Activated naive CD4-positive, alpha-beta T cell treated with anti-CD3 and anti-CD28 coated beads, Interleukin-2, amount 10 ng/mL, durations not matched to agents 7 days and 5 days (primary cell): ENCODE results near the gene EFHD1.
A peak's percentile ranks its signal among the peaks of the same experiment; 100 is the strongest.

ENCODE experiments used
- CTCF ChIA-PET: fragments of 350-600 bp; sonication (Branson Sonifier 250); formaldehyde crosslinking; loops from one replicate; lab custom pipeline; 2021; ENCODE audit warnings: antibody characterized with exemption; lab: Charles Lee
- DNase-seq: peaks from one replicate; pipeline ENCODE4 v3.0.0-alpha.2; 2020
- H3K27ac Mint-ChIP-seq: one replicate; pipeline ENCODE4 v1.8.0; 2021; ENCODE audit warnings: mild to moderate bottlenecking, moderate library complexity, mixed read lengths
- H3K27me3 Mint-ChIP-seq: one replicate; pipeline ENCODE4 v1.8.0; 2021; ENCODE audit warnings: mild to moderate bottlenecking, mixed read lengths
- H3K36me3 Mint-ChIP-seq: one replicate; pipeline ENCODE4 v1.8.0; 2021; ENCODE audit warnings: mixed read lengths
- H3K4me1 Mint-ChIP-seq: one replicate; pipeline ENCODE4 v1.8.0; 2021; ENCODE audit warnings: mixed read lengths
- H3K4me3 Mint-ChIP-seq: one replicate; pipeline ENCODE4 v1.8.0; 2021; ENCODE audit warnings: mild to moderate bottlenecking, moderate library complexity, mixed read lengths
- H3K9me3 Mint-ChIP-seq: one replicate; pipeline ENCODE4 v1.8.0; 2021; ENCODE audit warnings: mixed read lengths

Gene EFHD1, protein sequence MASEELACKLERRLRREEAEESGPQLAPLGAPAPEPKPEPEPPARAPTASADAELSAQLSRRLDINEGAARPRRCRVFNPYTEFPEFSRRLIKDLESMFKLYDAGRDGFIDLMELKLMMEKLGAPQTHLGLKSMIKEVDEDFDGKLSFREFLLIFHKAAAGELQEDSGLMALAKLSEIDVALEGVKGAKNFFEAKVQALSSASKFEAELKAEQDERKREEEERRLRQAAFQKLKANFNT

DNA sequence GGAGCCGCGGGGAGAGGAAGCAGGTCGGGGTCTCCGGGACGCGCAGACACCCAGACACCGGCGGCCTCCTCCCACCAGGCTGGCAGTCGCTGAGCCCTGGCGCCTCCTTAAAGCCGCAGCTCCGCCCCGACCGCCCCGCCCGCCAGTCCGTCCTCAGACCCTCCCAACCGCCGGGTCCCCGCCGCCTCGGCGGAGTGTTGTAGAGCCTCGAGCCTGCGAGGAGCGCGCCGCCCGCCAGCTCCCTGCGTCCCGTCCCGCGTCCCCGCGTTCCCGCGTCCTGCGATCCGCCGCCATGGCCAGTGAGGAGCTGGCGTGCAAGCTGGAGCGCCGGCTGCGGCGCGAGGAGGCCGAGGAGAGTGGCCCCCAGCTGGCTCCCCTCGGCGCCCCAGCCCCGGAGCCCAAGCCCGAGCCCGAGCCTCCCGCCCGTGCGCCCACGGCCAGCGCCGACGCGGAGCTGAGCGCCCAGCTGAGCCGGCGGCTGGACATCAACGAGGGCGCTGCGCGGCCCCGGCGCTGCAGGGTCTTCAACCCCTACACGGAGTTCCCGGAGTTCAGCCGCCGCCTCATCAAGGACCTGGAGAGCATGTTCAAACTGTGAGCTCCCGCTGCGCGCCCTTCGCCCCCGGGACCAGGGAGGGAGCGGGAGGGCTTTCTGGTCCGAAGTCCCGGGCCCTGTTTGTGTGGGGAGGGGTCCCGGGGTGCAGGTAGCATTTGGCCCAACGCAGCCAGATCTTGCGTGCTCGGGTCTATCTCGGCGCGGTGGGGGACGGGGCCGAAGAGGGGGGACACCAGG lies at the start of gene EFHD1:
TSS of gene EFHD1 (plus strand) at position 192 of the 793 bp plus-strand sequence. CDS start at position 293, 101 bp downstream.
- no peaks in the 10 kb centered on the region for H3K36me3 Mint-ChIP-seq
- peak; percentile 76 for DNase-seq
- H3K9me3 Mint-ChIP-seq = no peaks in the 10 kb centered on the region
- peaks cover 20% of the 10 kb centered on the region for H3K4me1 Mint-ChIP-seq
- peaks cover 96% of the 10 kb centered on the region for H3K27me3 Mint-ChIP-seq
- H3K27ac Mint-ChIP-seq = no peak within 1 kb of the TSS
- CTCF ChIA-PET = interaction anchor here (1.4 kb wide), 1 partner anchor 54 kb away, joined by 3 read pairs; no protein-coding TSS in a partner anchor
- H3K4me3 Mint-ChIP-seq = peak within 1 kb of the TSS; percentile 50

DNA sequence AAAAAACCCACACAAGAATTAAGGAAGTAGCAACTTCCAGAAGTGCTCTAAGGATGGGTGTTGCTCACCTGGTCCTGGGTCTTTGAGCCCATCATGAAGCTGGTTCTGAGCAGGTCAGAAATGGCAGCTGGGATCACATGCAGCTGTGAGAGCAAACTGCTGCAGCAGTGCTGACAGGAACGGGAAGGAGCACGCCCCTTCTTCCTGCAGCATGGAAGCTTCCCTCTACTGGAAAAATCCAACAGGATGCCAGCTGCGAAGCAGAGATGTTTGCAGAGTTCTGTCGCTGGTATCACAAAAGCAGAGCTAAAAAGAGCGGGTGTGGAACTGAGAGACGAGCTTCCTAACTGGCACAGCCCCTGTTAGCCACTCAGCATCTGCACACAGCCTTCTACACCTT lies 49.2 kb upstream of the EFHD1 start:
- Mint-ChIP-seq H3K27me3 (no peaks in the 10 kb centered on the region), H3K27ac (no peak overlapping the region)

DNA sequence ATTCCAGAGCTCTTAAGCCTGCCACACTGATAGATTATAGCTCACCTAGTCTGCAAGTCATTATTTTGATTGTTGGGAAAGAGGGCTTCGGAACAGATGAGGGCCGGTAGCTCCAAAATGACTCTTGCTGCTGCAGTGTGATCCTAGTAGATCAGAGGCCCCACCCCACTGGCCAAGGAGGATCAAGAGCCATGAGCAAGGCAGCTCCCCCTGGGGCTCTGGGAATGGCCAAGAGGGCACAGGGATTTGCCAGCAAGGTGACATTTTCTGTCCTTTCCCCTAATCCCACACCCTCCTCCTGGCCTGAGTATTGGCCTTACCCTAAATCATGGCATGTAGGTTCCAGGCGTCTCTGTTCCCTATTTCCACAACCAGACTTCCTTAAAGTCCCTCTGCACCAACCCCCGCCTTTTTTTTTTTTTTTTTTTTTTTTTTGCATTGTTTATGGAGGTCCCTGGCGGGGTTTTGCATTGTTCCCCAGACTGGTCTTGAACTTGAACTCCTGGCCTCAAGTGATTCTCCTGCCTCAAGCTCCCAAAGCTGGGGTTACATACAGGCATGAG lies 46.4 kb upstream of the EFHD1 start:
- Mint-ChIP-seq H3K27ac (no peak overlapping the region), H3K36me3 (peaks cover 13% of the 10 kb centered on the region), H3K9me3 (no peaks in the 10 kb centered on the region), H3K4me1 (no peaks in the 10 kb centered on the region), H3K27me3 (no peaks in the 10 kb centered on the region), H3K4me3 (no peak overlapping the region)
- CTCF ChIA-PET = interaction anchor here (0.6 kb wide), 1 partner anchor 63 kb away, joined by 3 read pairs; no protein-coding TSS in a partner anchor
- DNase-seq = no peak

More for the DNA sequence above, 49.2 kb upstream of the EFHD1 start:
- Mint-ChIP-seq H3K9me3 (no peaks in the 10 kb centered on the region), H3K36me3 (peaks cover 26% of the 10 kb centered on the region), H3K4me1 (peaks cover 20% of the 10 kb centered on the region), H3K4me3 (no peak overlapping the region)
- CTCF ChIA-PET = no interaction called here
- DNase-seq = no peak

DNA sequence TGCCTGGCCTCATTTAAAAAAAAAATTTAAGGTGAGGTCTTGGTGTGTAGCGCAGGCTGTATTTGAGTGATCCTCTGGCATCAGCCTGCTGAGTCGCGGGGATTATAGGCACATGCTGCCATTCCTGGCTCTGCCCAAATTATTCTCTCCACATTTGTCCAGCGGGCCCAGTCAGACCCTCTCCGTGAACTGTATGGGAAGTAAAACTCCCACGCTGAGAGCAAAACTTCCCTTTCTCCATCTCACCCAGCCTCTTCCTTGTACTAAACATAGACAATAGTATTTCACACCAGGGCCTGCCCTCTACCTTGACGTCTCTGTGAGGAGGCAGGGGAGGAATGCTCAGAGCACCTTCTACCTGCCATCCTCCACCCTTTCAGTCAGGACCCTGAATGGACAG lies 45.9 kb upstream of the EFHD1 start:
- H3K4me1 Mint-ChIP-seq = no peaks in the 10 kb centered on the region
- no peak for DNase-seq
- no peak overlapping the region for H3K27ac Mint-ChIP-seq
- peaks cover 10% of the 10 kb centered on the region for H3K36me3 Mint-ChIP-seq
- CTCF ChIA-PET = no interaction called here
- H3K27me3 Mint-ChIP-seq = no peaks in the 10 kb centered on the region
- H3K9me3 Mint-ChIP-seq = no peaks in the 10 kb centered on the region
- no peak overlapping the region for H3K4me3 Mint-ChIP-seq

DNA sequence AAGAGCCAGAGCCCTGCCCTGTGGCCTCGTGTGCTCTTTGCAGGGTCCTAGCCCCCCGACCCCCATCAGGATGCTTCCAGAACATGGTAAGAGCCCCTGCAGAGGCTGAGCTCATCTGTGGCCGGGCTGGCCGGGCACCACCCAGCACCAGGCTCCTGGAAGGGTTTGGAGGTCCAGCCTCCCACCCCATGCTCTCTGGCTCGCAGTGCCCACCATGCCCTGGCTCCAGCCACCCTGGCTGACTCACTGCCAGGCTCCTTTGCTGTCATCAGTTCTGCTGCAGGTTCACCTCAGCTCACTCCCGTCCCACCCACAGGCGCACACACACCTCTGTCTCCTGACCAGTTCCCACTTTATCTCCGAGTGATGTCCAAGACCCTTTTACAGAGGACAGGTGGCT lies 45.4 kb upstream of the EFHD1 start:
- no peak for DNase-seq
- Mint-ChIP-seq H3K27me3 (no peaks in the 10 kb centered on the region), H3K9me3 (no peaks in the 10 kb centered on the region), H3K4me3 (no peak overlapping the region), H3K27ac (no peak overlapping the region), H3K4me1 (peaks cover 3% of the 10 kb centered on the region), H3K36me3 (peaks cover 7% of the 10 kb centered on the region)
- CTCF ChIA-PET = no interaction called here

DNA sequence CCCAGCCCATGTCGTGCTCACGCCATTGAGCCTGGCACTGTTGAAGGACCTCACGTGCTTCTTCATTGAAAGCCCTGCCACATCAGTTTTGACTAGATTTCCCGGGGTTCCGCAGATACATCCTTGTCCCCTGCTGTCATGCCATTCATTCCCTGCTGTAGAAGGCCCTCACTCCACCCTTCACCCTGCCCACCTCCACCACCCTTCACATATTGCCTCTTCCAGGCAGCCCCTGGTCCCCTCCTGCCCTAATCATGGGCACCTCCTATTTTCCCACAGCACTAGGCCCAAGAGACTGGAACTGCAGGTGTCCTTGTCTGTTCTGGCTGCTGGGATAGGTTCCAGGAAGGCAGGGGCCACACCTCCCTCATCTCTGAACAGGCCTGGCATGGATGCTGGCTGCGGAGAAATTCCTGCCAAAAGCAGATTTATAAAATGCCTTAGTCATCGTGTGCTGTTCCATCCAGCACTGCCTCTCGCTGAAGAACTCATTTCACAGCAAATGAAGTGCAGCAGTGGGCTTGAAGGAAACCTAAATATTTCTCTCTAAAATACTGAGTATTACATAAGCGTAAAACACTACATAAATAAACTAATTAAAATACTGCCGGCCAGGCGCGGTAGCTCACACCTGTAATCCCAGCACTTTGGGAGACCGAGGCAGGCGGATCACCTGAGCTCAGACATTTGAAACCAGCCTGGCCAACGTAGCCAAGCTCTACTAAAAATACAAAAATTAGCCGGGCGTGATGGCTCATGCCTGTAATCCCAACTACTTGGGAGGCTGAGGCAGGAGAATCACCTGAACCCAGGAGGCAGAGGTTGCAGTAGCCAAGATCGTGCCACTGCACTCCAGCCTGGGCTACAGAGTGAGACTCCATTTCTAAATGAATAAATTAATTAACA lies 44.5 kb upstream of the EFHD1 start:
- Mint-ChIP-seq H3K9me3 (no peaks in the 10 kb centered on the region), H3K4me1 (peaks cover 5% of the 10 kb centered on the region), H3K27me3 (no peaks in the 10 kb centered on the region), H3K4me3 (no peak overlapping the region), H3K36me3 (peaks cover 3% of the 10 kb centered on the region), H3K27ac (no peak overlapping the region)
- no peak for DNase-seq
- CTCF ChIA-PET = no interaction called here

DNA sequence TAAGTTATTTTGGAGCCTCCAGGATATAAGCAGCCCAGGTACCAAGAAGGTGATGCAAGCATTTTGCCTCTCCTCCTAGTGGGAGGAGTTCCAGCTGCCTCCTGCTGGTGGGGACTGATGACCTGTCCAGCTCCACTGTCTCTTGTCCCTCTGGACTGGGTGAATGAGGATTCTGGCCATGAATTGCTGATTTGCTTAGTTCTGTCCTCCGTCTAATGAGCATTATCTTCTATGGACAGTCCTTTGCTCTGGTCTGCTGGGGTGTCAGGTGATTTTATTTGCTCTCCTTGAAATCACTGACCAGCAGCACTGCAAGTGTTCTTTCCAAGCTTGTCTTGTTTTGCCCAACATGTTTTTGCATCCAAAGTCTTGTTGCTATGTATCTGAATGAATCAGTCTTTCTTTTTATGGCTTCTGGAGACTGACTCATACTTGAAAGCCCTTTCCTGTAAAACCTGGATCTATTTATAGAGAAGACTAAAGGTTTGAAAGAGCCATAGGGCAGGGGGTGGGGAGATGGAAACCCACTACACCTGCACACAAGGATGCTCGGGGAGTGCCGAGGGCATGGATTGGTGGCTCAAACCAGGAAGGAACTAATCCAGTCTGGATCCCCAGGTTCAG lies 40.5 kb upstream of the EFHD1 start:
- Mint-ChIP-seq H3K4me3 (no peak overlapping the region), H3K27ac (no peak overlapping the region), H3K36me3 (no peaks in the 10 kb centered on the region), H3K4me1 (peaks cover 5% of the 10 kb centered on the region), H3K27me3 (no peaks in the 10 kb centered on the region), H3K9me3 (no peaks in the 10 kb centered on the region)
- CTCF ChIA-PET = interaction anchor here (1.4 kb wide), 1 partner anchor 13 kb away, joined by 3 read pairs; no protein-coding TSS in a partner anchor
- DNase-seq = no peak

DNA sequence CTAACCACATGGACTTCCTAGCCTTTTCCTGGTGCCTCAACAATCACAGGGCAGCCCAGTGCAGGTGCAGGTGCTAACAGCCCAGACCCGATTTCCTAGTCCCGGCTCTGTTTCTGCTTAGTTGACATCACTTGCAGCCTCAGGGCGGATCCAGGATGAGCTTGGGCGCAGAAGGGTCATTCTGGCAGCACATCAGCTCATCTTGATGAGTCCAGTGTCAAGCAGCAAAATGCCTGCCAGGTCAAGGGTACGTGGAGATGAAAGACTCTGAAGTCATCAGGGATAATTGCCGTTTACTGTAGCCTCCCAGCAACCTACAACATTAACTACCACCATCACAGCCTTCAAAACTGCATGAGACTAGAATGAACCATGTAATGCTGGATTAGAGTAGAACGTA lies 39.4 kb upstream of the EFHD1 start:
- no peaks in the 10 kb centered on the region for H3K9me3 Mint-ChIP-seq
- H3K4me1 Mint-ChIP-seq = peaks cover 5% of the 10 kb centered on the region
- H3K36me3 Mint-ChIP-seq = no peaks in the 10 kb centered on the region
- CTCF ChIA-PET = interaction anchor here (1.0 to 1.4 kb wide), 3 partner anchors 12 to 461 kb away, joined by 3 read pairs; no protein-coding TSS in a partner anchor
- DNase-seq = no peak
- no peak overlapping the region for H3K27ac Mint-ChIP-seq
- H3K4me3 Mint-ChIP-seq = no peak overlapping the region
- H3K27me3 Mint-ChIP-seq = no peaks in the 10 kb centered on the region

DNA sequence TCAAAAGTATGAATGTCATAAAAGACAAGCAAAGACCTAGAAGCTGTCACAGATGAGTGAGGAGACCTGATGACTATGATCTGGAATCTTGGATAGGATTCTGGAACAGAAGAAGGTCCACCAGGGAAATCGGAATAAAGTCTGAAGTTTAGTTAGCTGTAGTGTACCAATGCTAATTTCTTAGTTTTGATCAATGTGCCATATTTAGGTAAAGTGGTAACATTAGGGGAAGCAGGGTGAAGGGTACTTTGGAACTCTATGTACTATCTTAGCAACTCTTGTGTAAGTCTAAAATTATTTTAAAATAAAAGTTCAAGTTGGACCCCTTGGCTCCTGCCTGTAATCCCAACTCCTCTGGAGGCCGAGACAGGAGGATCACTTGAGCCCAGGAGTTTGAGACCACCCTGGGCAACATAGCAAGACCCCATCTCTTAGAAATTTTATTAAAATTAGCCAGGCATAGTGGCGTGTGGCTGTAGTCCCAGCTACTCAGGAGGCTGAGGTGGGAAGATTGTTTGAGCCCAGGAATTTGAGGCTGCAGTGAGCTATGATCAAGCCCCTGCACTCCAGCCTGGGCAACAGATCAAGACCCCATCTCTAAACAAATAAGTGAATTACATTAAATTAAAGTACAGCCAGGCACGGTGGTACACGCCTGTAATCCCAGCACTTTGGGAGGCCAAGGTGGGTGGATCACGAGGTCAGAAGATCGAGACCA lies 35.9 kb upstream of the EFHD1 start:
- Mint-ChIP-seq H3K27ac (no peak overlapping the region), H3K4me3 (no peak overlapping the region), H3K9me3 (no peaks in the 10 kb centered on the region), H3K36me3 (no peaks in the 10 kb centered on the region), H3K27me3 (no peaks in the 10 kb centered on the region), H3K4me1 (peaks cover 5% of the 10 kb centered on the region)
- no peak for DNase-seq
- CTCF ChIA-PET = no interaction called here

DNA sequence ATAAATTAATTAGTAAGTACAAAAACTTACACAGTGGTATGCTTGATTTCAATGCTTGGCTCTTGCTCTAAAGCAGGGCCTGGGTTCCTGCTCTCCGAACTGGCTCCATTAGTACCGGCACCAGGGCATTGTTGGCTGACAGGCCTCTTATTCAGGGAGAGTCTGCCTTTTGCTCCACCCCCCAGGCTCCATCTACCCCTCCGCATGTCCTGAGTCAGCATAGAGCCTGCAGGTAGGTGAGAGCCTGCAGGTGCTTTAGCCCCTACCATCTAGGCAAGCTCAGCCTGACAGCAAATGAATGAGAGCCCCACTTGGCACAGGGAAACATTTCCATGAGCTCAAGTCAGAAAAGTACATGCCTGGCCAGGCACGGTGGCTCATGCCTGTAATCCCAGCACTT lies 35.1 kb upstream of the EFHD1 start:
- Mint-ChIP-seq H3K36me3 (no peaks in the 10 kb centered on the region), H3K9me3 (no peaks in the 10 kb centered on the region), H3K27ac (no peak overlapping the region), H3K27me3 (peaks cover 4% of the 10 kb centered on the region), H3K4me1 (no peaks in the 10 kb centered on the region), H3K4me3 (no peak overlapping the region)
- CTCF ChIA-PET = no interaction called here
- no peak for DNase-seq

DNA sequence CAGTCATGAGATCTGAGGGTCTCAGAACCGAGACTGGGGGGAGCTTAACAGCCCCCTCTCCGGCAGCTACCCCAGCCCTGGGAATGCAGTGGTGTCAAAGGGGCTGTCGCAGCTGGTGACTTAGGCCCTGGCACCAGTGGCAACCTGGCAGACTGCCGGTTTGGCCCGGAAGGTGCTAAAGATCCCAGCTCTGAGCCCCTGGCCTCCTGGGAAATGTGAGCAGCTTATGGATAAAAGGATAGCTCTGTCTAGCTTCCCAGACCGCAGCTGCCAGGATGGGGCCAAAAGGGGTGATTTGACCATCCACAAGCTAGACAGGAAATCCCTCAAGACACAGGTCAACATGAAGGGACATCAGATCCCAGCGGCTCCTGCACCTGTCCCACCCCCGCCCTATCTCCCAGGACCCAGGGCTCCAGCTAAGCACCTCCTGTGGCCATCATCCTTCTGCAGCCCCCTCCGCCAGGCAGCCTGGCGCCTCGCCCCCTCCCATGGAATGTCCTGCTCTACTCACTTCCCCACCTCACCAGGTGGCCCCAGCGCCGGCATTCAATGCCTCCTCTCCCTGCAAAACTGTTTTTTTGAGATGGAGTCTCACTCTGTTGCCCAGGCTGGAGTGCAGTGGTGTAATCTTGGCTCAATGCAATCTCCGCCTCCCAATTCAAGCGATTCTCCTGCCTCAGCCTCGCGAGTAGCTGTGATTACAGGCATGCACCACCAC lies 33.2 kb upstream of the EFHD1 start:
- no peak overlapping the region for H3K4me3 Mint-ChIP-seq
- no peaks in the 10 kb centered on the region for H3K9me3 Mint-ChIP-seq
- H3K27ac Mint-ChIP-seq = no peak overlapping the region
- peaks cover 18% of the 10 kb centered on the region for H3K27me3 Mint-ChIP-seq
- CTCF ChIA-PET = interaction anchor here (2.3 kb wide), 1 partner anchor 10 kb away, joined by 6 read pairs; no protein-coding TSS in a partner anchor
- no peaks in the 10 kb centered on the region for H3K4me1 Mint-ChIP-seq
- H3K36me3 Mint-ChIP-seq = no peaks in the 10 kb centered on the region
- DNase-seq = no peak

DNA sequence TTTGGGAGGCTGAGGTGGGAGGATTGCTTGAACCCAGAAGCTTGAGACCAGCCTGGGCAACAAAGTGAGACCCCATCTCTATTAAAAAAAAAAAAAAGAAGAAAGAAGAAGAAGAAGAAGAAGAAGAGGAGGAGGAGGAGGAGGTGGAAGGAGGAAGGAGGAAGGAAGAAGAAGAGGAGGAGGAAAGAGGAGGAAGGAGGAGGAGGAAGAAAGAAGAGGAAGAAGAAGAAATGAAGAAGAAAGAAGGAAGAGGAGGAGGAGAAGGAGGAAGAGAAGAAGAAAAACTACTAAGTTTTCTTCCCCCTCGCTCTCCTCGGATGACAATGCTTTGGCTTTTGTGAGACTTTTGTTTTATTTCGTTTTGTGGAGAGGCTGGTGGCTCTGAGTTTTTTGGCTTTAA lies 30.1 kb upstream of the EFHD1 start:
- H3K4me3 Mint-ChIP-seq = no peak overlapping the region
- H3K9me3 Mint-ChIP-seq = no peaks in the 10 kb centered on the region
- CTCF ChIA-PET = no interaction called here
- no peak overlapping the region for H3K27ac Mint-ChIP-seq
- H3K36me3 Mint-ChIP-seq = no peaks in the 10 kb centered on the region
- H3K4me1 Mint-ChIP-seq = peaks cover 11% of the 10 kb centered on the region
- peaks cover 28% of the 10 kb centered on the region for H3K27me3 Mint-ChIP-seq
- DNase-seq = no peak
